OCI-M2 (cell line): ENCODE results near the gene DNAJC21.
A peak's percentile ranks its signal among the peaks of the same experiment; 100 is the strongest.
"Not testable (repeated sequence)": the region's sequence is repeated elsewhere in the genome, so short reads cannot be mapped to it uniquely, and the experiment has no call there.

ENCODE experiments used
- DNase-seq: peaks from one replicate; lab custom pipeline; 2025; ENCODE audit not compliant: unreplicated experiment; lab: John Stamatoyannopoulos, UW

The DNAJC21 gene

DNA sequence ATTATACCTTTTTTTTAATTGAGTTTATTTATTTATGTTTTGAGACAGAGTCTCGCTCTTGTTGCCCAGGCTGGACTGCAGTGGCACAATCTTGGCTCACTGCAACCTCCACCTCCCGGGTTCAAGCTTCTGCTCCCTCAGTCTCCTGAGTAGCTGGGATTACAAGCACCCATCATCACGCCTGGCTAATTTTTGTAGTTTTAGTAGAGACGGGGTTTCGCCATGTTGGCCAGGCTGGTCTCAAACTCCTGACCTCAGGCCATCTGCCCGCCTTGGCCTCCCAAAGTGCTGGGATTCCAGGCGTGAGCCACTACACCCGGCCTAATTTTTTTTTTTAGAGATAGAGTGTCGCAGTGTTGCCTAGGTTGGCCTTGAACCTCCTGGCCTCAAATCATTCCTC lies 6.1 kb upstream of the DNAJC21 start:
- not testable (repeated sequence) for DNase-seq

DNA sequence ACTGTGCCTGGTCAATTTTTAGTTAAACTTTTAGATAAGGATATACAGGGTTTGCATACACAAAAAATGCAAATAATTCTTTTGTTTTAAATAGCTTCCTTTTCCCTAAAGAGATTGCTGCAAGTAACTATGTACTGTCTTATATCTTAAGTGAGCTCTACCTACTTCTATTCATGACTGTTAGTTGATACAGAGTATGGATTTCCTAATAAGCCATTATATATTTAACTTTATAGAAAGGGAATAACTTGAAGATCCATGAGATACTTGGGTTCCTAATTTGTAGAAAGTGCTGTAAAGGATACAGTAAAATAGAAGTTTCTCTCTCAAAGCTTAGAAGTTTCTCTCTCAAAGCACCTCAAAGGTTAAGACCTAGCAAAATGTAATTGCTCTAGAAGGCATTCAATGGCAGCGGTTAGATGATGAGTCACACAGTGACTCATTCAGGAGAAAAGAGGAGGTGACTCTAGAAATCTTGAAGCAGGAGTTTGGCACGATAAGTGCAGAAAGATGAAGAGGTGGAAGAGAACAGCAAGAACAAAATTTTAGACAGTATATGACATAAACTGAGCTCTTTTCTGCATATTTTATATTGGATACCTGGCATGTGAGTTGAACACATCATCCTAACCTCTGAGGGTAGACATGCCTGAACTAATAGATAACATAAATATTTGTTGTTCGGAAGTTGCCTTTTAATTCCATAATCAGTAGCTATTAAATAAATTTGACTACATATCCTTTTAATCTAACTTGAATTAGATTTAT lies 5.5 kb upstream of the DNAJC21 start:
- peak; percentile 3 for DNase-seq

DNA sequence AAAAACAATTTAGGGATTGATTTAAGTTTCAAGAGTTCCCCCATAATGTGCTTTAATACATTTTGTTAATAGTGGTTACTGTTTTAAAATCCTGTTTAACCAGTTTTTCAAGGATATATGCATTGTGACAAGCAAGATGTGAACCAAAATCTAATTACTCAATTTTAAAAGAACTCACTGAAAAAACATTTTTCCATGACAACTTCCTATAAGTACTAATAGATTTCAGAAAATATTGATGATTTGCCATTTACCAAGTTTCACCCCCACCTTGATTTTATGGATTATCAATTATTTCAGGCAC lies 4.9 kb upstream of the DNAJC21 start:
- DNase-seq: no peak

DNA sequence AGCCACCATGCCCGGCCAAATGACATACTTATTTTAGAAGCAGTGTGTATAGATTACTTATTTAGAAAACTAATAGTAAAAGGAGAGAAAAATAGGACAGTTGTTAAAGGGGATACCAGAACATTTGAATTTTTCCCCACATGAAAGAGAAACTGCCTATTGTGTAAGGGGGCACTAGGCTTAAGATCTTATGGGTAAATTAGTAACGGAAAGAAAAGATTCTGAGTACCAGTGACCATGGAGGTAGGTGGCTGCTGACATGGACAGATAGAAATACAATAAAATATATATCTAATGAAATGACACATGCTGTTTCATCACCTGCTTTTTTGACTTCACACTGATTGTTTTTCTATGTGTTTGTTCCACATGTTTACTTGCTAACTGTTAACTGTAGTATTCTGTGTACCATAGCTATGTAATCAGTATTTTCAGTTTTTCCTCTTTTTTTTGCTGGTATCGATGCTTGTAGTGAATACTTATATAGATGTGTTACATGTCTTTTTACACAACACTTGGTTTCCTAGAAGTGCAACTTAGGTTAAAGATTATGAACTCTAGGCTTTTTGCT lies 3.0 kb upstream of the DNAJC21 start:
- DNase-seq: no peak

DNA sequence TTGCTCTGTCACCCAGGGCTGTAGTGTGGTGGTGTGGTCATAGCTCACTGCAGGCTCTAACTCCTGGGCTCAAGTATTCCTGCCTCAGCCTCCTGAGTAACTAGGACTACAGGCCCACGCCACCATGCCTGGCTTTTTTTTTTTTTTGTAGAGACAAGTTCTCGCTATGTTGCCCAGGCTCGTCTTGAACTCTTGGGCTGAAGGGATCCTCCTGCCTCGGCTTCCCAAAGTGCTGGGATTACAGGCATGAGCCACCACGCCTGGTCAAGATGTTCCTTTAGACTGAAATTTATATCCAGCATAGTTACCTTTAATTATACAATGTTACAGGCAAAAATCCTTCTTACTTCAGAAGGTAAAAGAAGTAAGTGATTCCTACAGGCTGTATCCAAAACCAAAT lies 1.6 kb upstream of the DNAJC21 start:
- DNase-seq: no peak

DNA sequence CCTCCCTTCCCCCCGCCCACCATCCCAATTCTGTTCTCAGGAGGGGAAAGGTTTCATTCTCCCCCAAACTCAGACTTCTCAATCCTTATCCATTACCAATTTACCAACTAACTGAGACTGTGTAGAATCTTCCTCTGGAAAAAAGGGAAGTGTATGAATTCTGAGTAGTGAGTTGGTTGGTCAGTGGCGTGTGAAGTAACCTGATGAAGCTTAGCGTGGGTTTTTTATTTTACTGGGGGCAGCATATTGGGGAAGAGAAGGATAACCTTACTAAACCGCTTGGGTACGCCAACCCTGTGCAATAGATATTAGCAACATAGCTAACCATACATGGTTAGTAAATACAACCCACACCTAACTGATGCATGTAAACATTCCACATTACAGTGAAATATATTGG lies 1.1 kb upstream of the DNAJC21 start:
- DNase-seq: no peak

DNA sequence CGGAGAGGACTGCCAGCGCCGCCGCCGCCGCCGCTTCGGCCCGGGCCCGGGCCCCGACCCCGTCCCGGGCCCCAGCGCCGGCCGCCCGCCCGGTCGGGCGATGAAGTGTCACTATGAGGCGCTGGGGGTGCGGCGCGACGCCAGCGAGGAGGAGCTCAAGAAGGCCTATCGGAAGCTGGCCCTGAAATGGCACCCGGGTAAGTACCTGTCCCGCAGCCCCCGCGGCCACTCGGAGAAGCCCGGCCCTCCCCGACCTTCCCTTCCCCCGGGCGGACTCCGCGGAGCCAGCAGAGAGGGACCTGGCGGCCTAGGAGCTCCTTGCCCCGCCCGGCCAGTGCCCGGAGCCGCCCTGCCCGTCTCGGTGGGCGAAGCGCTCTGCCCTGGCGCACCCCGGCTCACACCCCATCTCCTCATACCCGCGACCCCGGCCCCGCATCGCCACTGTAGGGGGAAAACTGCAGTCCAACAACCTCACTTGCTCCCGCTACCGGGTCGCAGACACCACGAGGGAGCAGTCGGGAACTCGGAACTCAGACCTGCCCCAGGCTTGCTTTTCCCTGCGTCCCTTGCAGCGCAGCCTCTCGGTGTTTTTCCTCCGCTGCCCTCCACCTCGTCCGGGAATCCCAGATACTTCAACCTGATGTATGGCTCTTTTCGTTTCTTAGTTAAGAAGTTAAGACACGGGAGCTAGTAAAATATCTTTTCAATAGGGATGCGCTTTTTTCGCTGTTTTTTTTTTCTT lies 532 bp downstream of the DNAJC21 start:
- DNase-seq: peak; percentile 3

DNA sequence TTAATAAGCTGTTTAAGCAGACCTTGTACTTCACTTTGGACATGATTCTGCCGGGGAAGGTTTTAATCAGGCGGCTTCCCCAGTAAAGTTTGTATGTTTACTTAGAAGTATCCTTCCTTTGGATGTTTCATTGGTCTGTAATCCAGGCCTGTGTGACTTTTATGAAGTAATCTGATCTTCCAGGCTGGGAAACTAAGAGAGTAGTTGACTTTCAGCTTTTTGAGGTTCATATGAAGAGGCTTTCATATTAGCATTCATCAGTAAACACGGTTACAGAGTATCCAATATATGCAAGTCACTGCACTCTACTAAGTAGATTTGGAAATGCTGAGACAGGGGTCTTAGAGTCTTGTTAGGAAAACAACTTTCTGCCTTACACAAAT lies 1.1 kb downstream of the DNAJC21 start:
- DNase-seq: no peak

DNA sequence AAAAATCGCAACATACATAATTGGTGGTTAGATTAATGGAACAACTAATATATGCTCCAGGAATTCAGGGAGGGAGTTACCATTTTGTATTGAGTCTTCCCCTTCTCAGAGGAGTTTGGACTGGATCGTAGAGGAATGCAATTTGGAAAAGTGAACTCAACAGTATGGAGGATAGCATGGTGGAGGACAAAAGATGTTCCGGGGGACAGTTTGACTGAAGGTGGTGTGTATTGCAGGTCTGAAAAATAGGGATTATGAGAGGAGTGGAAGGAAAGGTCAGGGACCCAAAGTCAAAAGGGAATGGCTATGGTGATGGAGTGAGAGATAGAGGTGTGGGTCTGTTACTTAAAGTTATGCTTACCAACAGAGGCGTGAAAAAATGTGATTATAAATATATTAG lies 1.5 kb downstream of the DNAJC21 start:
- DNase-seq: no peak

DNA sequence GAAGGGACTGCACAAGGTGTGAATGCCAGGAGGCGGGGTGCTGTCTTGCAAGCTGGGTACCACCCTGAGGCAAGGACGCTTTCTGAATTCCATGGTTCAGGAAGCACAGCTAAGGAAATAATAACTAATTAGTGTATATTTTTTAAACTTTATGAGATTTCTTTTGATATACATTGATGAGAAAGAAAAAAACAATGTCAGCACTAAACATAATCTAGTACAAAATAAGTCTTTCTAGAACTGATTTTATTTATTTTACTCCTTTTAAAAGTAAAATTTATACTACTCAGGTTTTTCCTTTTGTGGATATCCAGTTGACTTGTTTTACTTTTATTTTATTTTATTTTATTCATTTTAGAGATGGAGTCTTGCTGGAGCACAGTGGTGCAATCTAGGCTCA lies 3.6 kb downstream of the DNAJC21 start:
- DNase-seq: no peak

DNA sequence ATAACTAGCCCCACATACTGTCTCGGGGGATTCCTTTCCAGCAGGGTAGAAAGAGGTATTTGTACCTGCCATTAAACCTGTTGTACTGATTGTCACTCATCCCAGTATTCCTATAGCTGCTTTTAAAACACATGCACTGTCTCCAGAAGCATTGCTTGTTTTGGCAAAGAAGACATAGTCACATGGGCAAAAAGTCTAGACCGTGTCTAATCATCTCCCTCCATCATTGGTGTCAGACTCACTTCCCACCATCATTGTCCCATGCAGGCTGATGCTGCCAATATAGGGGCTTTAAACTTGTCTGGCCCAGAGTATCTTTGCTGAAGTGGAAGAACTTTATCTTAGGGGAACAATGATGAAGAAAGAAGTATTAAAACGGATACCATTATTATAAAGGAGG lies 12.6 kb downstream of the DNAJC21 start:
- DNase-seq: no peak

DNA sequence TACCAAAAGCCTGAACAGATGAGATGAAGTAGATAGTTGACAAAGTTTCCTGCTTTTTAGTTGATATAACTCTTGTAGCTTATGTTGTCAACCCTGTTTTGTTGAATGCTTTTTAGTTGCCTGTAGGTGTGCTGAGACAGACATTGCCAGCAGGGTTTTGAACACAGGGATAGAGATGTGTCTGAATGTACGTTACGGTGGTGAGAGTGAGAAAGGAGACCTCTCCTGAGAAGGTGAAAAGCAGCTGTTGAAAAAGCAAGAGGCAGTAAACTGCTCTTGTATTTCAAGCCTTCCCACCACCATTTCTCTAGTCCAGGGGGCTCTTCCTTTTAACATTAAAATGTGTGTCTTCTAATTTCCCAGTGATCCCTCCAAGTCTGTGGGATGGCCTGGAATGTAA lies 14.7 kb downstream of the DNAJC21 start:
- no peak for DNase-seq

DNA sequence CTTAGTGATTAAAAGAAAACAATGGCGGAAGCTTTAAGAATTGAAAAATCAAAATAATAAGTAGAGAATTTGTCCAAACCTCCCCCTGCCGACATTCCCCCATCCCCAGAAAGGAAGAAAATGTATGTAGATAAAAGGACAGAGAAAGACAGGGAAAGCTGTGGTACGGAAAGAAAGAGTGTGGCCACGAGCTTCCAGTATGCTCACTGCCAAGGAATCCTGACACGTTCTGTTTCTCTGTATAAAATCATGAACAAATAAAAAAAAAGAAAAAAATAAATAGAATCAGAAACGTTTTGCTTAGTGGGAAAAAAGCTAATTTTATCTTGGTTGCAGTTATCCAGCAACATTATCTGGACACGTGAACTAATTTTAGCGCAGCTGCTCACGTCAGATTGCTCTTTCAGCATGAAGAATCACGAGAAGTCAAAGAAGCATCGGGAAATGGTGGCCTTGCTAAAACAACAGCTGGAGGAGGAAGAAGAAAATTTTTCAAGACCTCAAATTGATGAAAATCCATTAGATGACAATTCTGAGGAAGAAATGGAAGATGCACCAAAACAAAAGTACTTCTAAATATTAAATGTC lies 15.2 kb downstream of the DNAJC21 start:
- DNase-seq: no peak

DNA sequence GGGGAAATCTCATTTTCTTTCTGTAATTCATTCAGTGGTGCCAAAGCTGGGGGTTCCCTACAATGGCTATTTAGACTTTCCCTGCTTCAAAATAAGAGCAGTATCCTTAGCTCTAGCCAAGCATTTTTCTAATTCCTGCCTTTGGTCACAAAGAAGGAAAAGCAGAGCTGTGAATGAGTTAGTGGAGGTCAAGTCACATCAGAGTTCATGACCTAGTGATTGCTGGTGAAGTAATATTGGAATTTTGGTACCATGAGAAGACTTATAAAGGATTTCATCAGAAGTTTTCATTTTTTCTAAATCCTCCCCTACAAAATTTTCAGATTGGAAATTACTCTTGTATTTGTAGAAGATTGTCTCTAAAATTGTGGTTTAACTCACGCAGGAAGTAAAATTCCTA lies 28.0 kb downstream of the DNAJC21 start:
- DNase-seq: no peak

DNA sequence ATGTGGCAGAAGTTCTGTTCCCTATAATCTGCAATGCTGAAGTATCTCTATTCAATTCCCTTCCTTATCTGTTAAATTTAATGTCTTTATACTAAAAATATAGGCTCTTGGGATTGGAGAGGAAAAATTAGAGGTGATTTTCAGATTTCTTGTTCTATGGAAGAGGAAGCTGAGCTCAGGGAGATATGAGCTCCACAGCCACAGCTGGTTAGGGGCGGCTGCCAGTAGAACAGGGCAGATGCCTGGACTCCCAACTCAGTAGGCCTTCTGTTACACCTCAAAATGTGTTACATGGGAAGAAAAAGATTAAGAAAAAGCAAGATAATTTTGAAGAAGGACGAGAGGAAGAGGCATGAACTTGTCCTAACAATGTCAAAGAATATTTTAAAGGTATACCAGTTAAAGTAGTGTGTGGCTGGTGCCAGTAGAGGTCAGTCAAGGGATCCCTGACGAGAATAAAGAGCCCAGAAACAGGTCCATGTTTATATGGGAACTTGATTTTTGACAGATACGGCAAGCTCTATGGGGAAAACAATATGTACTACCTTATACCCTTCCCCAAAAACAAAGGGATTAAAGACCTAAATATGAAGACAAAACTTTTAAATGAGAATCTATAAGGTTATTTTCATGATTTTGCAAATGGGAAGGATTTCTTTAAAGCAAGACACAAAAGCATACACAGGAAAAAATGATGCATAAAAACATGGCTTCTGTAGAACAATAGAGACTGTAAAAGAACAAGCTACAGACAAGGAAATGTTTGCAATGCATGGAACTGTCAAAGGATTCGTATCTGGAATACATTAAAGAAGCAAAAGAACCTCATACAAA lies 28.7 kb downstream of the DNAJC21 start:
- DNase-seq: no peak

DNA sequence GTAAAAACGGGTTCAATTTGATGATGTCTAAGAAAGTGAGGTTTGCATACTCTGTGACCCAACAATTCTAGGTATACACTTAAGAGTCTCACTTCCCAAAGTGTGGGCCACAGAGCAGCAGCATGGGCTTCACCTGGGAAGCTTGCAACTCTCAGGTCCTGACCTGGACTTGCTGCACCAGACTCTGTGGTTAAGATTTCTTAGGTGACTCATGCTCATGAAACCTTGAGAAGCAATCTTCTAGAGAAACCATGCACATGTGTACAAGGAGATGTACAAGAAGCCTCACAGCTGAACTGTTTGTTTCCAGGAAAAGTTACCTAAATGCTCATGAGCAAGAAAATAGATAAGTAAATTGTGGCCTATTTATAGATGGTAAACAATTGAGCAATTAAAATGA lies 30.0 kb downstream of the DNAJC21 start:
- no peak for DNase-seq

DNA sequence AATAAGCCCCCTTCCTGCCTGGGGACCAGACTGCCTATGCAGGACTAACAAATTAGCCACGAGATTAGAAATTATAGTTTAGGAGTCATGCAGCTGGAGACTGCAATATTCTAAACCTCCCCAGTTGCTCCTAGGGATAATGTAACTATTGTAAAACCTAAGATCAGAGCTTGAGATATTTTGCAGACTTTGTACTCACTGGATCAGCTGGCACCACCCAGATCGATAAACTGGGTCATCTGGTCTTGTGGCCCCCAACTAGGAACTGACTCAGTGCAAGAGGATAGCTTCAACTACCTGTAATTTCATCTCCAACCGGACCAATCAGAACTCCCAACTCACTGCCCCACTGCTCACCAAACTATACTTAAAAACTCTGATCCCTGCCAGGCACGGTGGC lies 38.2 kb downstream of the DNAJC21 start:
- DNase-seq: no peak

DNA sequence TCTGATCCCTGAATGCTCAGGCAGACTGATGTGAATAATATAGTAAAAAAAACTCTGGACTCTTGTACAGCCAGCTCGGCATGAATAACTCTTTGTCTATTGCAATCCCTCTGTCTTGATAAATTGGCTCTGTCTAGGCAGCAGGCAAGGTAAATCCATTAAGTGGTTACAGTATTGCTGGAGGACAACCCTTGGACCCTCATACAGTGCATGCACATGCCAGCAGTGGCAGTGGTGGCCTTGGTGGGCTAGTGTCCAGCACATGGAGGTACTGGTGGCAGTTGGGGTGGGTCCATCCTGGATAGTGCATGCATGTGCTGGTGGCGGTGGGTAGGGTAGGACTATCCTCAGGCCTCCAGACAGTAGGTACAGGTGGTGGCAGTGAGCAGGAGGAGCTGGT lies 38.9 kb downstream of the DNAJC21 start:
- no peak for DNase-seq

DNA sequence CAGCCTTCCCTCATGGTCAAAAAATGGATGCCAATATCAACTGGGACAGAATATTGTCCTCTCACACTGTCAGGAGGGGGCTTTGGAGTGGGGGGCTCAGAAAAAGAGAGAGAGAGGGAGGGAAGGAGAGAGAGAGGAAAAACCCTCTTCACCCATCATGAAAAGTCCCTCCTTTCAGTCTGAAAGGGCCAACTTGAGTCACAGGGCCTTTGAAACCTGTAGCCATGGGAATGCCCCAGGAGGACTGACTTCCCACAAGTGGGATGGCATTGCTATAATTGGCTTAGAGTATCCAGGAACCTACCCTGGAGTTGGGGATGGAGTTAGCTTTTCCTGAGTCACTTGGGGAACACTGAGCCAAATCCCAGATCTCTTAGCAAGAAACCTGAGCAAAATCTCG lies 41.2 kb downstream of the DNAJC21 start:
- no peak for DNase-seq

DNA sequence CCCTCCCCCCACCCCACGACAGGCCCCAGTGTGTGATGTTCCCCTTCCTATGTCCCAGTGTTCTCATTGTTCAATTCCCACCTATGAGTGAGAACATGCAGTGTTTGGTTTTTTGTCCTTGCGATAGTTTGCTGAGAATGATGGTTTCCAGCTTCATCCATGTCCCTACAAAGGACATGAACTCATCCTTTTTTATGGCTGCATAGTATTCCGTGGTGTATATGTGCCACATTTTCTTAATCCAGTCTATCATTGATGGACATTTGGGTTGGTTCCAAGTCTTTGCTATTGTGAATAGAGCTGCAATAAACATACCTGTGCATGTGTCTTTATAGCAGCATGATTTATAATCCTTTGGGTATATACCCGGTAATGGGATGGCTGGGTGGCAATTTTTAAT lies 42.3 kb downstream of the DNAJC21 start:
- DNase-seq: not testable (repeated sequence)

DNA sequence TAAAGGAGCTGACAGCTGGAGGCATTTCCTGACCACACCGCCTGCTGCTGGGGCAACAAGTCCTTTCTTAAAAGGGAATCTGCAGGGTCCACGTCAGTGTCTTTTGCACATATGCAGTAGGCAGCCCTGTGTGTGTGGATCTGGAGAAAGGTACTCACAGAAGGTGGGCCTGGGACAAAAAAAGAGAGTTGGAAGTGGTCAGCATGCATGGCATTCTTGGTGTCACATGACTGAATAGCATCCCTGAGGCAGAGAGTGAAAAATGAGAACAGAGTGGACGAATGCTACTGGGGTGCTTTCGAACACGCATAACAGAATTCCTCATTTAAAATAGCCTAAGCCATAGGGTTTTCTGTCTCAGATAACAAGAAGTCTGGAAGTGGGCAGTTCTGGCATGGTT lies 47.0 kb downstream of the DNAJC21 start:
- no peak for DNase-seq
